Activated naive CD4-positive, alpha-beta T cell treated with anti-CD3 and anti-CD28 coated beads for 36 hours (primary cell): ENCODE measurements around the gene TUBA1B. TPM values are rescaled to one million over a fixed set of nuclear protein-coding genes. Genes with fewer than 3 reads are reported as not detected.
A peak's percentile ranks its signal among the peaks of the same experiment; 100 is the strongest.

ENCODE experiments used
- CTCF ChIA-PET: fragments of 350-600 bp; sonication (Branson Sonifier 250); formaldehyde crosslinking; loops from one replicate; lab custom pipeline; 2021; ENCODE audit warnings: antibody characterized with exemption; lab: Charles Lee
- DNase-seq: peaks from one replicate; pipeline ENCODE4 v3.0.0-alpha.2; 2020
- H3K27ac Mint-ChIP-seq: one replicate; pipeline ENCODE4 v1.8.0; 2021; ENCODE audit warnings: mild to moderate bottlenecking, mixed read lengths
- H3K27me3 Mint-ChIP-seq: one replicate; pipeline ENCODE4 v1.8.0; 2021; ENCODE audit warnings: low read depth, mixed read lengths
- H3K36me3 Mint-ChIP-seq: one replicate; pipeline ENCODE4 v1.8.0; 2021; ENCODE audit warnings: low read depth, mixed read lengths
- H3K4me1 Mint-ChIP-seq: one replicate; pipeline ENCODE4 v1.8.0; 2021; ENCODE audit warnings: low read depth, mixed read lengths
- H3K4me3 Mint-ChIP-seq: one replicate; pipeline ENCODE4 v1.8.0; 2021; ENCODE audit warnings: mild to moderate bottlenecking, moderate library complexity, mixed read lengths
- H3K9me3 Mint-ChIP-seq: one replicate; pipeline ENCODE4 v1.8.0; 2021; ENCODE audit warnings: mixed read lengths
- intact Hi-C: fragments of 100-400 bp; cut with micrococcal nuclease; formaldehyde crosslinking; loops from one replicate; pipeline ENCODE4 v1.15.1; 2023
- total RNA-seq, 2 experiments: library from RNA; stranded (reverse); gene quantifications; one replicate each; pipeline ENCODE4 v1.2.3, GENCODE V29; 2021

TUBA1B gene
- total RNA-seq, 2 experiments from 2014 or later: 2,826 to 2,914 TPM

DNA sequence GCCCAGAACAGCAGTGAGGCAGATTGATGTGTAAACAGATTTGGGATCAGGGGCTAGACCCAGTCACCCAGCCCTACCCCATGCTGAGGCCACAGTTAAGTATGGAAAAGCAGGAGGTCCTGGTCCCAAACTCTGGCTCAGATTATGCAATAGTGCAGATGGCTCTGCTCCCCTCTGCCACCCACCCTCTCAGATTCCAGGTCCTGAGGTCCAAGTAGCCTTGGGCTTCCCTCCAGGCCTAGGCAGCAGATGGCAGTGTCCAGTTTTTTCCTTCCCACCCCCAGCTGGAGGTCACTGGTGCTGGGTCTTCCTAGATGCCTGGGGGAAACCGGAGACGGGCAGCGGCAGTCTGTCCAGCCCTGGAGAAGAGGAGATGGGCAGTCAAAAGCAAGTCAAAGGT is 33.8 kb downstream of the TUBA1B start:
- intact Hi-C loops: no loop called here
- Mint-ChIP-seq H3K36me3 (peaks cover 4% of the 10 kb centered on the region), H3K9me3 (no peaks in the 10 kb centered on the region)

DNA sequence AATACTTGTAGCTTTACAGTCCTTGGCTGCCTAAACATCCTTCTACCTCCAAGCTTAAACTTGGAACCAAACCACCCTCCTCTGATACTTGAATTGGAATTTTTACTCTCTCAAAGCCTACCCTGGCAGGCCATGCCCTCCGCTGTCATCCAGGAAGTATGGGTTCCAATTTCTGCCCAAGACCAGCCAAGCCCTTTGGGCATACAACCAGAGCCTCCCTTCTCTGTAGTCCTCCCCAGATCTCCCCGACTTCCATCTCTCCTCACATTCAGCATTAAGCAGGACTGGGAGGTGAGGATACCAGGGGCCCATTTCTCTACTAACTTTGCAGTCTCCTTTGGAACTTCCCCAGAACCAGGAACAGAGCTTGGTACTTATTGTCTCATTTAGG is 36.2 kb downstream of the TUBA1B start:
- intact Hi-C loops: loop anchor here (5.0 kb wide), 1 partner anchor 118 kb away; the partner anchor contains the start of gene WNT1
- no peak for DNase-seq
- CTCF ChIA-PET: interaction anchor here (0.7 to 4.9 kb wide), 11 partner anchors 10 to 107 kb away, joined by 3 to 73 read pairs (median 5); partner anchors contain the start of gene TUBA1B
- Mint-ChIP-seq H3K4me3 (no peak overlapping the region), H3K27ac (no peak overlapping the region), H3K9me3 (no peaks in the 10 kb centered on the region), H3K4me1 (peaks cover 32% of the 10 kb centered on the region), H3K36me3 (peaks cover 4% of the 10 kb centered on the region), H3K27me3 (peaks cover 47% of the 10 kb centered on the region)

More for the DNA sequence above, 33.8 kb downstream of the TUBA1B start:
- Mint-ChIP-seq H3K4me3 (no peak overlapping the region), H3K4me1 (peaks cover 12% of the 10 kb centered on the region), H3K27me3 (peaks cover 25% of the 10 kb centered on the region), H3K27ac (no peak overlapping the region)
- CTCF ChIA-PET: interaction anchor here (0.6 to 16.6 kb wide), 9 partner anchors 11 to 100 kb away, joined by 3 to 209 read pairs (median 11); partner anchors contain the start of genes LMBR1L and RHEBL1
- no peak for DNase-seq

DNA sequence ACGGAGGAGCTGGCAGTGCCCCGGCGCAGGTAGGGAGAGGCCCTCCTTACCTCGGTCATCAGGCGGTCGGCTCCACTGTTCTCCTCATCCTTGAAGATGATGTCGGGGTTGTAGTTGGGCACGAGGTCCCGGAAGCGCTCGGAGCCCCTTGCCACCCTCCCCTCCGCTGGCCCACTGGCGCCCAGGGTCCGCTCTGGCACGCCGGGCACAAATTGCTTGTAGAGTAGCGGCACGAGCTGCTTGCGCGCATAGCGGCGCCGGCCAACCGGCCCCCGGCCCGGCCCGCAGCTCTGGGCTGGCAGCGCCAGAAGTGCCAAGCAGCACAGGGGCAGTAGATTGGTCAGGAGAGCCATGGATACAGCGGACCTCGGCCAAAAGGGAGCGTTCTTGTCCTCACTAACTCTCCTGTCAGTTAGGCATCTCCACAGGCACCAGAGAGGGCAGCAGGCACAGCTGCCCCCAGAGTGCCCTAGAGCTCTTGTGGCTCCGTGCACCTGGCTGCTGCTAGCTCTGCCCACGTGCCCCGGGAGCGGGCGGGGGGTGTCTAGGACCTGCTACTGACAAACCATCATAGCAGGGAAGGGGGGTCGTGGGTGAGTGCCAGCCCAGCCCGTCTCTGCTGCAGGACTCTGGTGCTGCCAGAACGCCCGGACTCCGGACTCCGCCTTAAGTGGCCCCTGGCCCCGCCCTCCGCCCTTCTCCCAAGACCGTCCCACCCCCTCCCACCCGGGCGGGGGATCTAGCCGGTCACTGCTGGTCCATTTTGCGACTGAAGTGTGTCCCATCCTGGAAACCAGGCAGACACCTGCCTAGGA is 36.8 kb downstream of the TUBA1B start, which contains the start of gene DHH:
TSS of gene DHH (minus strand) at position 642 of the 815 bp plus-strand sequence. CDS start at position 353, 289 bp downstream.
- no peak within 1 kb of the TSS for H3K4me3 Mint-ChIP-seq
- no peak for DNase-seq
- CTCF ChIA-PET: interaction anchor here (0.6 to 4.9 kb wide), 16 partner anchors 8 to 141 kb away, joined by 3 to 73 read pairs (median 5); partner anchors contain the start of gene TUBA1B
- H3K27me3 Mint-ChIP-seq: peaks cover 51% of the 10 kb centered on the region
- intact Hi-C loops: loop anchor here (5.0 kb wide), 1 partner anchor 117 kb away; the partner anchor contains the start of gene WNT1
- peaks cover 4% of the 10 kb centered on the region for H3K36me3 Mint-ChIP-seq
- no peaks in the 10 kb centered on the region for H3K9me3 Mint-ChIP-seq
- no peak within 1 kb of the TSS for H3K27ac Mint-ChIP-seq
- H3K4me1 Mint-ChIP-seq: peaks cover 36% of the 10 kb centered on the region

DNA sequence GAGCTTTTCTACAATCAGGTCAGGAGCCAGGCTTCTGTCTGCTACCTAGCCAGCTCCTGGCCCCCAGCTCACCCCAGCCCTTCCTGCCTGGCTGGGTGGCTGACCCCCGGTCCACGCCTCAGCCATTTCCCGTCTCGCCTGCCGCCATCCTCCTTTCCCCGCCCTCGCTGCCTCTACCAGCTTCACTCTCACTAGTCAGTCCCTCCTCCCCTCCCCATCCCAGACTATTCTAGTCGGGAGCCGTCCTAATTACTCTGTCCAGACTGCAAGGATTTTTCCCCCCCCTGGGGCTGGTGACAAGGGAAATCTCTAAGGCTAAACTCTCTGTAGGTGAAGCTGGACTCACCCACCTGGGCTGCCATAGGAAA is 37.4 kb downstream of the TUBA1B start:
- Mint-ChIP-seq H3K4me1 (peaks cover 36% of the 10 kb centered on the region), H3K27me3 (peaks cover 57% of the 10 kb centered on the region), H3K9me3 (no peaks in the 10 kb centered on the region), H3K36me3 (peaks cover 4% of the 10 kb centered on the region), H3K27ac (no peak overlapping the region), H3K4me3 (no peak overlapping the region)
- intact Hi-C loops: loop anchor here (5.0 kb wide), 1 partner anchor 116 kb away; the partner anchor contains the start of gene WNT1
- DNase-seq: no peak
- CTCF ChIA-PET: interaction anchor here (0.6 to 4.9 kb wide), 16 partner anchors 9 to 142 kb away, joined by 3 to 73 read pairs (median 5); partner anchors contain the start of gene TUBA1B

DNA sequence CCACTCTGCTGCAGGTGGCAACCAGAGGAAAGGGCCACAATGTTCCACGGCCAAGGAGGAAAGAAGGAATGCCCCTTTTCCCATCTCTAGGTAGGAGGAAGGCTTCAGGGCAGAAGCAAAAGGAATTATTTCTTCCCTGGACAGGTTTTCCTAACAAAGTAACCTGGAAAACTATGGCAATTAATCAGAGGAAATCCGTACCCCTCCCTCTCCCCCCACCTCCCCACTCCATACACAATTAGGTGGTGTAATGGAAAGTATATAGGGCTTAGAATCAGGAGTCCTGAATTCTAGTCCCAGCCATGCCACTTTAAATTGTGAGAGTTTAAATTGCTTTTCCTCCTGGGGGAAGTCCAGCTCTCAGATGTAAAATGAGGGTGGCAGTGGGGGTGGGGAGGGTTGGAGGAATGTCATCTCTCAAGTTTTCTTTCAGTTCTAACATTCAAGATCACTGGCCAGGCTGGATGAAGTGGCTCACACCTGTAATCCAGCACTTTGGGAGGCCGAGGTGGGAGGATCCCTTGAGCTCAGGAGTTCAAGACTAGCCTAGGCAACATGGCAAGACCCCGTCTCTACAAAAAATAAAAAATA is 38.3 kb downstream of the TUBA1B start:
- CTCF ChIA-PET: interaction anchor here (0.6 to 4.9 kb wide), 22 partner anchors 8 to 155 kb away, joined by 3 to 73 read pairs (median 5); partner anchors contain the start of genes LMBR1L and RHEBL1
- DNase-seq: no peak
- intact Hi-C loops: loop anchor here (1.0 to 5.0 kb wide), 3 partner anchors 29 to 116 kb away; partner anchors contain the start of gene WNT1
- H3K27me3 Mint-ChIP-seq: peaks cover 66% of the 10 kb centered on the region
- peaks cover 4% of the 10 kb centered on the region for H3K36me3 Mint-ChIP-seq
- no peak overlapping the region for H3K27ac Mint-ChIP-seq
- no peak overlapping the region for H3K4me3 Mint-ChIP-seq
- H3K4me1 Mint-ChIP-seq: peaks cover 44% of the 10 kb centered on the region
- H3K9me3 Mint-ChIP-seq: no peaks in the 10 kb centered on the region

DNA sequence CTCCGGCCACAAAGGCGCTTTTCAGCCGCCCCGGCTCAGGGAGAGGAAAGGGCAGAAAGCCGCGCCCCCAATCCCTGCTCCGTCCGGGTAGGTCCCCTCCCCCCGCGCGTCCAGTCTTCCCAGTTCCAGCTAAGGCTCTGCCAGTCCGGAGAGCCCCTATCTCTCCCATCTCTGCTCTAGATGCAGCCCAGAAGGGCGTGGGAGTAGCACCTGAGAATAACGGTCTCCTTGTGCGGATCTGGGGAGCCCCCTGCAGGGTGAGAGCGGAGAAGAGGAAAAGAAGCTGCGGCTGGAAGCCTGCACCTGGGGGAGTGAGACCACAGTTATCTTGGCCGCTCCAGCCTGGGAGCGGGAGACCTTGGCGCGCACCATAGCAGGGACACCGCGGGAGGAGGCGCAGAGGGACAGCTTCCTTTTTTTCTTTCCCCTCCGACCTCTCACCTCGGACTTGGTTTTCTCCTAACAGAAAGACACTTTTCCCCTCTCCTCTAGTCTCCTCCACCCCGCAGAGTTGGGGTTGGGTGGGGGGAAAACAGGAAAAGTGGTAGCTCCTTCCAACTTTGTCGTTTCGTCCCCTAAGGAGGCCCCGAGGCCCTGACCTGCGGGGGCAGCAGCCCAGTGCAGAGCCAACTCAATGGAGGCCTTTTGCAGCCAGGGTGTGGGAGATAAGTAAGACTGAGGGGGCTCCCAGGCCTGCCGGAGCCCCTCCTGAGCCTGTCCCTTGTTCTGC is 38.9 kb downstream of the TUBA1B start:
- H3K4me3 Mint-ChIP-seq: peak overlapping the region; percentile 21

DNA sequence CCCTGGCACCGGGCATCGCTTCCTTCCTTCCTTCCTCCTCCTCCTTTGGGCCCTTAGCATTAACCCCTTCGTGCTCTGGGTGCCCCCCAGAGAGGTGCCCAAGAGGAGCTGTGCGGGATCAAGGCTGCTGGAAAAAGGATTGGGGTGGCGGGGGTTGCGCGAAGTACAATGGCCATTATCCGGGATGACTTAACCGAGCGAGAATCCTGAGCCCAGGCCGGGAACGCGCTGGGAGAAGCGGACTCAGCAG is 39.4 kb downstream of the TUBA1B start:
- no peak for DNase-seq

More for the DNA sequence above, 38.9 kb downstream of the TUBA1B start:
- DNase-seq: peak; percentile 80
- intact Hi-C loops: loop anchor here (1.0 to 5.0 kb wide), 3 partner anchors 28 to 115 kb away; partner anchors contain the start of gene WNT1
- peaks cover 4% of the 10 kb centered on the region for H3K36me3 Mint-ChIP-seq
- H3K9me3 Mint-ChIP-seq: no peaks in the 10 kb centered on the region
- H3K4me1 Mint-ChIP-seq: peaks cover 48% of the 10 kb centered on the region
- CTCF ChIA-PET: interaction anchor here (0.6 to 4.9 kb wide), 23 partner anchors 8 to 156 kb away, joined by 3 to 73 read pairs (median 5); partner anchors contain the start of genes LMBR1L and RHEBL1
- H3K27ac Mint-ChIP-seq: no peak overlapping the region
- H3K27me3 Mint-ChIP-seq: peaks cover 66% of the 10 kb centered on the region

DNA sequence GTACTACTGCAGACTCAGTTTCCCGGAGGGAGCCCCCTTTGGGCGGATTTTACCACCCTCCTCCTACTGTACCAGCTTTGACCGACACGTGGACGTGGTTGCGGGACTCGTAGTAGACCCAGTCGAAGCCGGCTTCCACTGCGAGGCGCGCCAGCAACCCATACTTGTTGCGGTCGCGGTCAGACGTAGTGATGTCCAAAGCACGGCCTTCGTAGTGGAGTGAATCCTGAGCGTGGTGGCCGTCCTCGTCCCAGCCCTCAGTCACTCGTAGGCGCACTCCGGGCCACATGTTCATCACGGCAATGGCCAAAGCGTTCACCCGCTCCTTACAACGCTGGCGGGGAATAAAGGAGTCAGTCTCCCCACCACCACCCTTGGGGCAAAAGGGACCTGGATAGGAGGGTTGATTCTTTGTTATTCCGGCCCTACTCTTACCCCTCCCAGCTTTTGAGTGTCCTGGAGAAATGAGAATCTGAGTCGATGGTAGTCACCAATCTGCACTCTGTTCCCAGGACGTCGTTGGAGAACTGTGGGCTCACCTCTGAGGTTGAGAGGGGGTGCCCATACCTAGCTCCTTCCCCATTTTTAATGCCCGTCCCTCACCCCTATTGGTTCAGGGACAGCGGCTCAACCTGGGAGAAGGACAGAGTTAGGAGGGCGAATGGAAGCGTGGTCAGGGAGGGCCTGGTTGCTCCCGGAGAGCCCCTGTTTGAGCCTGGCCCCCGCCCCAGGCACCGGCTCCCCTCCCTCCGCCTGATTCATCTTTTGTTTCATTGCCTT is 39.9 kb downstream of the TUBA1B start:
- Mint-ChIP-seq H3K4me1 (peaks cover 48% of the 10 kb centered on the region), H3K27me3 (peaks cover 66% of the 10 kb centered on the region), H3K36me3 (peaks cover 2% of the 10 kb centered on the region), H3K9me3 (no peaks in the 10 kb centered on the region), H3K27ac (no peak overlapping the region), H3K4me3 (no peak overlapping the region)
- no peak for DNase-seq
- intact Hi-C loops: loop anchor here (5.0 kb wide), 1 partner anchor 114 kb away; the partner anchor contains the start of gene WNT1
- CTCF ChIA-PET: interaction anchor here (1.2 to 4.9 kb wide), 14 partner anchors 9 to 143 kb away, joined by 3 to 73 read pairs (median 6); partner anchors contain the start of genes LMBR1L and RHEBL1

More for the DNA sequence above, 39.4 kb downstream of the TUBA1B start:
- peaks cover 66% of the 10 kb centered on the region for H3K27me3 Mint-ChIP-seq
- intact Hi-C loops: loop anchor here (1.0 to 5.0 kb wide), 3 partner anchors 27 to 114 kb away; partner anchors contain the start of gene WNT1
- peaks cover 48% of the 10 kb centered on the region for H3K4me1 Mint-ChIP-seq
- no peak overlapping the region for H3K27ac Mint-ChIP-seq
- H3K4me3 Mint-ChIP-seq: peak overlapping the region; percentile 21
- peaks cover 4% of the 10 kb centered on the region for H3K36me3 Mint-ChIP-seq
- CTCF ChIA-PET: interaction anchor here (1.0 to 4.9 kb wide), 15 partner anchors 9 to 144 kb away, joined by 3 to 73 read pairs (median 5); partner anchors contain the start of genes LMBR1L and RHEBL1
- H3K9me3 Mint-ChIP-seq: no peaks in the 10 kb centered on the region

DNA sequence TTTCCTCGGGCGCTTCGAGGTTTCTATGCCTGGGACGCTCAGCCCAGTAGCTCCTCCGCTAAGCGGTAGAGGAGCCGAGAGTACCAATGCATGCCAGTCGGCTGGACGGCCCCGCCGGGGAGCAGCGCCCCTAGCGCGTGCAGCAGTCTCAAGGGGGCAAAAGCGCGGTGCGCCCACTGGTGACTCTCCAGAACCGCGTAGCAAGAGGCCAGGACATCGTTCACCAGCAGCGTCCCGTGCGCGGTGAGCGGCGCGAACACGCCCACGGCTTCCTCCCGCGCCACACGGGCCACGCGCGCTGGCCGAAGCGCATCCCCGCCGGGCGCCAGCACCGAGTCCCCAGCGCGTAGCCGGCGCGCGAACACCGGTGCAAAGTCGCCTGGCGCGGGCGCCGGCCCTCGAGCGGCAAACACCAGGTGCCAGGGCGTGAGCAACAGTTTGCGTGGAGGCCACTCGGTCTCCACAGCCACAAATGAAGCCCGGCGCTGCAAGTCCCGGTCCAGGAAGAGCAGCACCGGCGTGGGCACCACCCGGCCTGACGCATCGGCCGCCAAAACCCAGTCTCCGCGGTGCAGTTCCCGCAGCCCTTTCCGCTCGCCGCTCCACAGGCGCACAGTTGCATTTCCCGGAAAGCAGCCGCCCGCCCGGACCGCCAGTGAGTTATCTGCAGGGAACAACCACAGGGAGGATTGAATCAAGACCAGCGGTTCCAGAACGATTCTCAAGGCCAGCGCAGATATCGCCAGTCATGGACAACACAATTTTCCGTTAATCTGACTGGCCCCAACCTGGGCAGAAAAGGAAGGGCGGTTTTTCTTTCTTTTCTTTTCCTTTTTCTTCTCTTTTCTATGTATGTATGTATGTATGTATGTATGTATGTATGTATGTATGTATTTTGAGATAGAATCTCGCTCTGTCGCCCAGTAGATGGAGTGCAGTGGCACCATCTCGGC is 41.1 kb downstream of the TUBA1B start:
- DNase-seq: peak; percentile 58
- H3K27me3 Mint-ChIP-seq: peaks cover 60% of the 10 kb centered on the region
- CTCF ChIA-PET: interaction anchor here (0.6 to 6.9 kb wide), 12 partner anchors 11 to 154 kb away, joined by 3 to 209 read pairs (median 25); partner anchors contain the start of genes DDN, LMBR1L and TUBA1B
- no peaks in the 10 kb centered on the region for H3K9me3 Mint-ChIP-seq
- peaks cover 48% of the 10 kb centered on the region for H3K4me1 Mint-ChIP-seq
- H3K27ac Mint-ChIP-seq: no peak overlapping the region
- peak overlapping the region; percentile 68 for H3K4me3 Mint-ChIP-seq
- H3K36me3 Mint-ChIP-seq: peaks cover 2% of the 10 kb centered on the region
- intact Hi-C loops: loop anchor here (5.0 kb wide), 2 partner anchors 113 to 252 kb away; partner anchors contain the start of gene WNT1

DNA sequence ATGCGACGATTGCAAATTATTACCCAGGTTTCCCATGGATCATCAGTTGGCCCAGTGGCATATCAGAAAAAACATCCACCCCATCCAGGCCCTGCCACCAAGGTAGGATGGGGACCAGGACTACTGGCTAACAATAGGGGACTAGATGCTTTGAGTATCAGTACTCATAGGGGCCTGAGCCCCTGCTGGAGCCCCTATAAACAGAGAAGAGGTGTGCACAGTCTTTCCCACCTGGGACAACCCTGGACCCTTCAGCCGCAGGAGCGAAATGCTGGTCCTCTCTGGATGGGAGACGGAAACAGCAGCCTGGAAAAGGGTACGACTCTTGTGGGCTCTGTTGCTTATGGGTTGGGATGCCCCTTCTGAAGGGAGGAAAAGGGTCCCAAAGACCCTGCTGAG is 42.3 kb downstream of the TUBA1B start:
- Mint-ChIP-seq H3K27ac (no peak overlapping the region), H3K9me3 (no peaks in the 10 kb centered on the region), H3K4me1 (peaks cover 46% of the 10 kb centered on the region), H3K36me3 (no peaks in the 10 kb centered on the region), H3K27me3 (peaks cover 57% of the 10 kb centered on the region), H3K4me3 (no peak overlapping the region)
- no peak for DNase-seq
- CTCF ChIA-PET: interaction anchor here (0.8 to 6.9 kb wide), 29 partner anchors 10 to 223 kb away, joined by 3 to 209 read pairs (median 6); partner anchors contain the start of genes ARF3, DDN, KMT2D and LMBR1L
- intact Hi-C loops: loop anchor here (1.0 to 5.0 kb wide), 6 partner anchors 9 to 253 kb away; partner anchors contain the start of gene LMBR1L
